MCF 10A (cell line): ENCODE measurements around the gene ST8SIA4. TPM values are rescaled to one million over a fixed set of nuclear protein-coding genes. Genes with fewer than 3 reads are reported as not detected.

Source experiments
- BruUV-seq: library from RNA; stranded (reverse); fragments of 400-500 nt; replicated peaks from 2 replicates; lab custom pipeline; 2021; lab: Mats Ljungman, UMichigan
- CTCF ChIA-PET: fragments of 300-600 bp; sonication (Branson Sonifier 250); formaldehyde crosslinking; extraction: SDS; loops from one replicate; lab custom pipeline; 2021; ENCODE audit warnings: antibody characterized with exemption, inconsistent platforms; lab: Yijun Ruan, JAX
- POLR2A ChIA-PET: fragments of 300-600, 350-650 bp; sonication (Branson Sonifier 250); formaldehyde crosslinking; extraction: SDS; loops from one replicate; lab custom pipeline; 2020; ENCODE audit warnings: antibody characterized with exemption, inconsistent platforms; lab: Yijun Ruan, JAX
- DNase-seq: peaks from one replicate; pipeline ENCODE4 v3.0.0-alpha.2; 2018; ENCODE audit not compliant: unreplicated experiment
- H3K27ac Mint-ChIP-seq: one replicate; pipeline ENCODE4 v1.8.0; 2022; ENCODE audit warnings: mild to moderate bottlenecking, low read depth, mixed read lengths; ENCODE audit not compliant: unreplicated experiment
- H3K27me3 Mint-ChIP-seq: one replicate; pipeline ENCODE4 v1.8.0; 2022; ENCODE audit warnings: mixed read lengths; ENCODE audit not compliant: insufficient read depth, unreplicated experiment
- H3K36me3 Mint-ChIP-seq: one replicate; pipeline ENCODE4 v1.8.0; 2022; ENCODE audit warnings: mild to moderate bottlenecking, moderate library complexity, mixed read lengths; ENCODE audit not compliant: insufficient read depth, unreplicated experiment
- H3K4me1 Mint-ChIP-seq: one replicate; pipeline ENCODE4 v1.8.0; 2022; ENCODE audit warnings: mixed read lengths; ENCODE audit not compliant: insufficient read depth, unreplicated experiment
- H3K4me3 Mint-ChIP-seq: one replicate; pipeline ENCODE4 v1.8.0; 2022; ENCODE audit warnings: mild to moderate bottlenecking, moderate library complexity, mixed read lengths; ENCODE audit not compliant: unreplicated experiment
- H3K9me3 Mint-ChIP-seq: one replicate; pipeline ENCODE4 v1.8.0; 2022; ENCODE audit warnings: mixed read lengths; ENCODE audit not compliant: unreplicated experiment
- intact Hi-C: fragments of 100-400 bp; cut with micrococcal nuclease; formaldehyde crosslinking; loops from 2 replicates; pipeline ENCODE4 v1.14.1; 2022
- total RNA-seq: library from RNA; stranded (reverse); gene quantifications from 2 replicates; pipeline ENCODE4 v1.2.3, GENCODE V29; 2022
- TF ChIP-seq, protein P1 (sequence below): fragments of 200-600 bp; IDR thresholded peaks from one replicate; pipeline ENCODE4 v1.8.0; 2022; ENCODE audit warnings: antibody characterized with exemption, mild to moderate bottlenecking; ENCODE audit not compliant: unreplicated experiment

Gene ST8SIA4
- total RNA-seq, 1 experiment from 2014 or later, result 0.26 TPM

- TF ChIP-seq, protein P1, sequence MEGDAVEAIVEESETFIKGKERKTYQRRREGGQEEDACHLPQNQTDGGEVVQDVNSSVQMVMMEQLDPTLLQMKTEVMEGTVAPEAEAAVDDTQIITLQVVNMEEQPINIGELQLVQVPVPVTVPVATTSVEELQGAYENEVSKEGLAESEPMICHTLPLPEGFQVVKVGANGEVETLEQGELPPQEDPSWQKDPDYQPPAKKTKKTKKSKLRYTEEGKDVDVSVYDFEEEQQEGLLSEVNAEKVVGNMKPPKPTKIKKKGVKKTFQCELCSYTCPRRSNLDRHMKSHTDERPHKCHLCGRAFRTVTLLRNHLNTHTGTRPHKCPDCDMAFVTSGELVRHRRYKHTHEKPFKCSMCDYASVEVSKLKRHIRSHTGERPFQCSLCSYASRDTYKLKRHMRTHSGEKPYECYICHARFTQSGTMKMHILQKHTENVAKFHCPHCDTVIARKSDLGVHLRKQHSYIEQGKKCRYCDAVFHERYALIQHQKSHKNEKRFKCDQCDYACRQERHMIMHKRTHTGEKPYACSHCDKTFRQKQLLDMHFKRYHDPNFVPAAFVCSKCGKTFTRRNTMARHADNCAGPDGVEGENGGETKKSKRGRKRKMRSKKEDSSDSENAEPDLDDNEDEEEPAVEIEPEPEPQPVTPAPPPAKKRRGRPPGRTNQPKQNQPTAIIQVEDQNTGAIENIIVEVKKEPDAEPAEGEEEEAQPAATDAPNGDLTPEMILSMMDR, result no peak
- ChIA-PET POLR2A (interaction anchor here (1.1 to 2.3 kb wide), 2 partner anchors 10 to 12 kb away, joined by 3 to 7 read pairs; no protein-coding TSS in a partner anchor), CTCF (interaction anchor here (0.7 to 1.4 kb wide), 5 partner anchors 10 to 808 kb away, joined by 3 to 7 read pairs (median 4); no protein-coding TSS in a partner anchor)
- H3K27me3 Mint-ChIP-seq, result no peaks in the 10 kb centered on the region
- H3K27ac Mint-ChIP-seq, result peak overlapping the region; percentile 57
- BruUV-seq, result no TSS peak
- intact Hi-C loops, result no loop called here
- DNase-seq, result no peak
- H3K9me3 Mint-ChIP-seq, result no peaks in the 10 kb centered on the region
- H3K4me1 Mint-ChIP-seq, result peaks cover 17% of the 10 kb centered on the region
- no peaks in the 10 kb centered on the region for H3K36me3 Mint-ChIP-seq
- H3K4me3 Mint-ChIP-seq, result no peak overlapping the region
Measured at GRCh38 chr5:100828071-100828897, 74.8 kb downstream of the ST8SIA4 start.

DNA sequence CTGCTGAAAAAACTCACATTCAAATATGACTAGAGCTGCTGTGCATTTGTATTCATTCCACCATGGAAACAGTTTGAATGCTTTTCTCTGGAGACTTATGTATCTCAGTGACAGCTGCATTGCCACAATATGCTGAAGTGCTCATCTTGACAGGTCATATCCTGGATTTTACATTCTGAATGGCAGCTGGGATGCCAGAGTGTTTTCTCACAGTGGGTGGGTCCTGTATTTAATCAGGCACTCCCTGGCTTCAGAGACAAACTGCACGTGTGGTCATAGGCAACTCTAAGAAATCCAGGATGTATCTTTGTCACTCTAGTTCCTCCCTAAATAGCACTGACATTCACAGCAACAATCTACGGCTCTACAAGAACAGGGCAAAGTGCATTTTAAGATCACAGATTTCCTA lies 75.6 kb downstream of the ST8SIA4 start:
- POLR2A ChIA-PET, result interaction anchor here (1.1 to 2.3 kb wide), 2 partner anchors 9 to 13 kb away, joined by 3 to 7 read pairs; no protein-coding TSS in a partner anchor
- Mint-ChIP-seq H3K36me3 (no peaks in the 10 kb centered on the region), H3K27me3 (no peaks in the 10 kb centered on the region), H3K27ac (peak overlapping the region; percentile 57), H3K4me1 (peaks cover 17% of the 10 kb centered on the region), H3K4me3 (no peak overlapping the region), H3K9me3 (no peaks in the 10 kb centered on the region)
- BruUV-seq, result no TSS peak
- CTCF ChIA-PET, result interaction anchor here (0.5 kb wide), 1 partner anchor 53 kb away, joined by 3 read pairs; no protein-coding TSS in a partner anchor
- TF ChIP-seq, protein P1, result no peak
- intact Hi-C loops, result no loop called here
- peak; percentile 22 for DNase-seq

DNA sequence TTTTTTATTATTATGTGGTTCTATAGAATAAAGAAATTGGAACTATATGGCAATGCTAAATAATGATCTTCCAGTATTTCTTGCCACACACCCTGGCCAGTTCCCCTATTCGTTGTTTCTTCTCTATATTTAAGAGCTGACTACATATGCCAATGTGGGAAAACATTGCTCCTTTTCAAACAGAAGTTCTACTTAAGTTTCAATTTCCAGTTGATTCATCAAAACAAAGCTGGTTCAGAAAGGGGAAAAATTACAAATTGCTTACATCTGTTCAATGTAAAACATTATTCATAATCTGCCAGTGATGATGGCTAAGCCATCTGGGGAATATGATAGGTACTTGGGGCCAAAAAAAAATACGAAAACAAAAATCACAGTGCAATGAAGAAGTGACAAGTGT lies 76.9 kb downstream of the ST8SIA4 start:
- Mint-ChIP-seq H3K9me3 (no peaks in the 10 kb centered on the region), H3K27ac (no peak overlapping the region), H3K4me3 (no peak overlapping the region), H3K27me3 (no peaks in the 10 kb centered on the region), H3K36me3 (no peaks in the 10 kb centered on the region), H3K4me1 (peaks cover 17% of the 10 kb centered on the region)
- no peak for DNase-seq
- TF ChIP-seq, protein P1, result no peak
- no TSS peak for BruUV-seq
- ChIA-PET POLR2A (no interaction called here), CTCF (interaction anchor here (0.7 to 1.1 kb wide), 2 partner anchors 52 to 315 kb away, joined by 3 read pairs; no protein-coding TSS in a partner anchor)
- intact Hi-C loops, result no loop called here

DNA sequence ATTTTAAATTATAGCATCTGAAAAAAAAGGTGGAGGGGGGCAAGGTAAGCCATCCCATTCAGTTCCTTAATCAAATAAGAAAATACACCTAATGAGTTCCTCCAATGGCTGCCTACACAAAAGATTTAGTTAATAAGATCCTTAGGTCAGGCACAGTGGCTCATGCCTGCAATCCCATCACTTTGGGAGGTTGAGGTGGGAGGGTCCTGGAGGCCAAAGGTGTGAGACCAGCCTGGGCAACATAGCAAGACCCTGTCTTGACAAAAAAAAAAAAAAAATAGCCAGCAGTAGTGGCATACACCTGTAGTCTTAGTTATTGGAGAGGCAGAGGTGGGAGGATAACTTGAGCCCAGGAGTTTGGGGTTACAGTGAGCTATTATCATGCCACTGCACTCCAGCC lies 78.4 kb downstream of the ST8SIA4 start:
- Mint-ChIP-seq H3K4me3 (no peak overlapping the region), H3K9me3 (no peaks in the 10 kb centered on the region), H3K27ac (no peak overlapping the region), H3K4me1 (peaks cover 17% of the 10 kb centered on the region), H3K36me3 (no peaks in the 10 kb centered on the region), H3K27me3 (no peaks in the 10 kb centered on the region)
- TF ChIP-seq, protein P1, result no peak
- intact Hi-C loops, result no loop called here
- CTCF ChIA-PET, result interaction anchor here (0.6 kb wide), 1 partner anchor 12 kb away, joined by 3 read pairs; no protein-coding TSS in a partner anchor
- POLR2A ChIA-PET, result no interaction called here
- no TSS peak for BruUV-seq
- no peak for DNase-seq
